H1 (cell line): ENCODE results near the gene GNG7. TPM values are rescaled to one million over a fixed set of nuclear protein-coding genes. Genes with fewer than 3 reads are reported as not detected.
A peak's percentile ranks its signal among the peaks of the same experiment; 100 is the strongest.

Experiments
- ASH2L ChIP-seq: fragments of 200-600, 300-600 bp; sonication (generic); IDR thresholded peaks from one replicate; pipeline ENCODE4 v1.7.1; 2017; ENCODE audit warnings: low read length
- BRCA1 ChIP-seq: IDR thresholded peaks from 2 replicates; pipeline ENCODE4 v1.6.1; 2012; ENCODE audit warnings: low read depth, low read length, improper control_type of control experiment
- CBX8 ChIP-seq: fragments of 300-800, 300-1000 bp; sonication (generic); IDR thresholded peaks from 2 replicates; pipeline ENCODE4 v1.7.1; 2016; ENCODE audit warnings: low read depth, low read length, borderline replicate concordance
- CHD2 ChIP-seq: IDR thresholded peaks from 2 replicates; pipeline ENCODE4 v1.6.1; 2012; ENCODE audit warnings: low read length, improper control_type of control experiment
- EGR1 ChIP-seq: IDR thresholded peaks from 2 replicates; pipeline ENCODE4 v1.6.1; 2011; ENCODE audit warnings: low read depth, low read length, borderline replicate concordance
- JUND ChIP-seq: IDR thresholded peaks from 2 replicates; pipeline ENCODE4 v1.6.1; 2011; ENCODE audit warnings: mild to moderate bottlenecking, improper control_type of control experiment, low read length
- KDM1A ChIP-seq: fragments of 200-600, 300-600 bp; sonication (generic); IDR thresholded peaks from 2 replicates; pipeline ENCODE4 v1.7.1; 2016; ENCODE audit warnings: mild to moderate bottlenecking, low read length, borderline replicate concordance
- KDM5A ChIP-seq: fragments of 200-600 bp; IDR thresholded peaks from 2 replicates; pipeline ENCODE4 v1.7.1; 2012; ENCODE audit warnings: mild to moderate bottlenecking, low read length, inconsistent platforms, mixed read lengths
- PHF8 ChIP-seq: fragments of 200-600 bp; sonication (generic); conservative IDR thresholded peaks from 2 replicates; pipeline ENCODE4 v1.7.1; 2012; ENCODE audit warnings: low read depth, mild to moderate bottlenecking, inconsistent platforms, low read length, moderate library complexity
- RXRA ChIP-seq: IDR thresholded peaks from 2 replicates; pipeline ENCODE4 v1.6.1; 2011; ENCODE audit warnings: low read depth, mild to moderate bottlenecking, low read length, moderate library complexity; ENCODE audit not compliant: insufficient read depth
- SP4 ChIP-seq: IDR thresholded peaks from 2 replicates; pipeline ENCODE4 v1.6.1; 2012; ENCODE audit warnings: low read length, inconsistent platforms
- SRF ChIP-seq: IDR thresholded peaks from 2 replicates; pipeline ENCODE4 v1.6.1; 2011; ENCODE audit warnings: mild to moderate bottlenecking, low read depth, low read length, moderate library complexity
- SUZ12 ChIP-seq: fragments of 200-600 bp; sonication (generic); IDR thresholded peaks from 2 replicates; pipeline ENCODE4 v1.6.1; 2012; ENCODE audit warnings: mild to moderate bottlenecking, inconsistent platforms, low read length, moderate library complexity, mixed read lengths
- TCF12 ChIP-seq: IDR thresholded peaks from 2 replicates; pipeline ENCODE4 v1.6.1; 2011; ENCODE audit warnings: low read depth, mild to moderate bottlenecking, low read length
- polyA plus RNA-seq, 7 experiments: library from polyadenylated mRNA; depleted of rRNA in 3 of 7; stranded (reverse) in 5 of 7; unstranded in 2 of 7; fragments of >200 nt in 5 of 7; fragments of 200-250 nt in 2 of 7; gene quantifications; 1 replicate in 5 of 7; 2 replicates in 1 of 7; 4 replicates in 1 of 7; pipeline versions ENCODE4 v1.2.1 to v1.2.3, GENCODE V29; 2011 to 2013; ENCODE audit warnings: missing spikeins in 2 of 7, mixed read lengths in 2 of 7
- total RNA-seq: library from RNA; stranded (reverse); fragmentation: NEBNext Ultra II Directional; extraction: Animal tissue kit (Norgen Biotek cat#: 25700); gene quantifications from 2 replicates; pipeline ENCODE4 v1.2.1, GENCODE V29; 2021

The GNG7 gene
- total and polyA plus RNA-seq, 2 of the 8 experiments (the other 6 are each of a cell fraction or from before 2014, with no cell fraction given) = 2.8 to 7.8 TPM

- TF ChIP-seq SUZ12 = peak; percentile 45; the same call in 1 of the 2 replicates
- no peak for TF ChIP-seq SP4
- peak; percentile 58; the same call in 1 of the 2 replicates for TF ChIP-seq TCF12
- no peak for TF ChIP-seq BRCA1
- peak; percentile 88; the same call in 1 of the 2 replicates for TF ChIP-seq KDM1A
- TF ChIP-seq PHF8 = no peak
- TF ChIP-seq RXRA = no peak
- no peak for TF ChIP-seq SRF
- no peak for TF ChIP-seq CBX8
- peak; percentile 26; the same call in 1 of the 2 replicates for TF ChIP-seq CHD2
- no peak for TF ChIP-seq JUND
- TF ChIP-seq ASH2L = no peak
- no peak for TF ChIP-seq KDM5A
- no peak for TF ChIP-seq EGR1
Measured at GRCh38 chr19:2648528-2648937, 54.0 kb downstream of the GNG7 start (continued).
